Cortex of kidney (tissue), 1 donor: ENCODE measurements around the gene CFAP97D2.

Experiments
- DNase-seq: peaks from one replicate; lab custom pipeline; 2025; lab: John Stamatoyannopoulos, UW

The CFAP97D2 gene

GRCh38 chr13:114199954-114200353, 20.9 kb downstream of the CFAP97D2 start:
- no peak for DNase-seq

DNA sequence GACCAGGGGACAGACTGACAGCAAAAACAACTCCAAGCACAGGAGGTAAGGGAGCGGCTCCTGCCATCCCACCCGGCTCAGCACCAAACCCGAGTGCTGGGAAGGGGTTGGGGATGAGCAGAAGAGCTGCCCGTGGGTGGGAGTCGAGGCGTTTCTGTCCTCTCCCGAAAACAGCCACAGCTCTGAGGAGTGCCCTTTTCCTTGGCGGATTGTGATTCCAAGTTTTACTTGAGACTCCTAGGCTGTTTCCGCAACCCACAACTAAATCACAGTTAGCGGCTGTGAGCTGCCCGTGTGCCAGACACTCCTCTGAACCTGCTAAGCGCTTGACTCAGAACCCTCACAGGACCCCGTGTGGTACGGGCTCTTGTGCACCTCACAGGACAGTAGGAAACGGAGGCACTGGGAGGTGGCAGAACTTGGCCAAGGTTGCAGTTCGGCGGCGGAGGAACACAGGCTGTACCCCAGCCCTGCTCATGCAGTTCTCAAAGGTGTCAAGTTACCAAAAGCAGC, 21.4 kb downstream of the CFAP97D2 start:
- DNase-seq, result no peak

DNA sequence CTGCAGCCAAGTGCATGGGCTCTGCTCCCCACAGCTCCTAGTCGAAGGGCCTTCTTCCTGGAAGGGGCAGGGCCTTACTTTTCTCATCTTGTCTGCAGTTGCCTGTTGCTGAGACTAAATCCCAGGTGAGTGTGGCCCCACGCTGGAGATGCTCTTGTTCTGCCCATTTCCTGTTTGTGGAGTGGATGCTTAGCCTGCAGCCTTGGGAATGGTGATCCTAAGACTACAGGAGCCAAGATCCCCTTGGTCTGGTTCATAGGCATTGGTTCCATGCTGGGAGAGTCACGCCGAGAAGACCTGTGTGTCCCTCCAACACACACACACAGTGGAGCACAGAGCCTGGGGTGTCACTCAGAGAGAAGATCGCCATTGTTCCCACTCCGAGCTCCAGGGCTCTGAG, 23.5 kb downstream of the CFAP97D2 start:
- DNase-seq, result no peak

- DNase-seq, result no peak
Measured at GRCh38 chr13:114203536-114203935, 24.5 kb downstream of the CFAP97D2 start.

DNA sequence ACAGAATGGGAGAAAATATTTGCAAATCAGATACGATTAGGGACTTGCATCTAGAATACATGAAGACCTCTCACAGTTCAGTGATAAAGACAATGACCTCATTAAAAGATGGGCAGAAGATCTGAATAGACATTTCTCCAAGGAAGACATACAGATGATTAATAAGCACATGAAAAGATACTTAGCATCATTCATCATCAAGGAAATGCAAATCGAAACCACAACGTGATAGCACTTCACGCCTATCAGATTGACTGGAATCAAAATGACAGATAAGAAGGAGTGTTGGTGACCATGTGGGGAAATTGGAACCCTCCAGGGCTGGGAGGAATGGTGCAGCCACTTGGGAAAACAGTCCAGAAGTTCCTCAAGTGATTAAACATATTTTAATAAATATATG, 25.8 kb downstream of the CFAP97D2 start:
- DNase-seq, result no peak

GRCh38 chr13:114208134-114208533, 29.1 kb downstream of the CFAP97D2 start:
- DNase-seq, result no peak

- DNase-seq, result no peak
Measured at GRCh38 chr13:114211446-114212157, 32.5 kb downstream of the CFAP97D2 start.

- no peak for DNase-seq
Measured at GRCh38 chr13:114212158-114212495, 33.1 kb downstream of the CFAP97D2 start.

- no peak for DNase-seq
Measured at GRCh38 chr13:114213980-114214379, 34.9 kb downstream of the CFAP97D2 start.

DNA sequence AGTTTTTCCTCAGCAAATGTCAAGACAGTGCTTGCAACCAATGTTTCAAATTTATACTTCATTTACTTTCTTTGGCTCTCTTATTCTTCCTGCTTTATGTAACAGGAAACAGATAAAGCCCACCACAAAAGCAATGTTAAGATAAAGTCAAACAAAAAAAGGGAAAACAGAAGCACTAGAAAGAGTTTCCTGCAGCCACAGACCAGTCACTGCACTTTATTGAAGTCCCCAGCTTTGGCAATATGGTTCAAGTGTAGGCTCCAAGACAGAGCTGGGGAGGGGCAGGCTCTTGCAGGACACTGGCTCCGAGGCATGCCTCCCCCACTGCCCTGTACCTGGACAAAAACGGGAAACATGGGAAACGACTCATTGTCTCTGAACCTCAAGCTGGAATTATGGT, 40.3 kb downstream of the CFAP97D2 start:
- DNase-seq, result no peak

DNA sequence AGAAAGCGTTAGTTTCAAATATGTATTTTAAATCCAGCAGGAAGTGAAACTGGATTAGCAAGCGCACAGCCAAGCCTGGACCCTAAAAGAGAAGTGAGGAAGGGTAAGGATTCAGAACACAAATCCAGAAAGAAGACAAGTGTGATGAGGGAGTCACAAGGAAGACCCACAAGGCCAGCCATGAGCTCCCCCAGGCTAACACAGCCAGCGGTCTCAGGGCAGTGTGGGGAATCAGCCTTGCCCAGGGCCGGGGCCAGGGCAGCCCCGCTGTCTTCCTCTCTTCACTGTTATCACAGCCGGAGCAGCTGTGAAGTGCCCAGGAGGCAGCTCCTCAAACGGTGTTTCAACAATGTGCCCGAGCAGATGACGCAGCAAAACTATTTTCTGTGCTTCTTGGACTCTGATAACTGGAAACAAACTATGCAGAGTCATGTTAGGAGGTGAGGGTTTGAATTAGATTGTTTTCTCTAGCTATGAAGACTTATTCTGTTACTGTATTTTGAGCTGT, 43.5 kb downstream of the CFAP97D2 start:
- no peak for DNase-seq

DNA sequence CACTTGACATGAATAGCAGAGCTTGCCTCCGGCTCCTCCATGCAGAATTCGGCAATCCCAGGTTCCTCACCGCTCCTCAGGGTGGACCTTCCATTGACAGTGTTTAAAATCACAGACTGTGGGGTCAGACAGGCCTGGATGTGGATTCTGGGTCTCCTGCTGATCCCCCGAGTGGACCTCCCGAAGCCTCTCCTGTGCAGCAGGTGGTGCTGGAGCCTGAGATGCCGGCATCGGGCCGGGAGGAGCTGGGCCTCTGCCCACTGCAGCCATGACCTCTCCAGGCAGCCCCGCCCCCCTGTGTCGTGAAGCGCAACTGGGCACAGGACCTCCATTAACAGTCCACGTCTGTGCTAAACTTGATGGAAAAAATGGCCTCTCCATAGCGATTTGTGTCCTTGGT, 45.1 kb downstream of the CFAP97D2 start:
- DNase-seq, result no peak

DNA sequence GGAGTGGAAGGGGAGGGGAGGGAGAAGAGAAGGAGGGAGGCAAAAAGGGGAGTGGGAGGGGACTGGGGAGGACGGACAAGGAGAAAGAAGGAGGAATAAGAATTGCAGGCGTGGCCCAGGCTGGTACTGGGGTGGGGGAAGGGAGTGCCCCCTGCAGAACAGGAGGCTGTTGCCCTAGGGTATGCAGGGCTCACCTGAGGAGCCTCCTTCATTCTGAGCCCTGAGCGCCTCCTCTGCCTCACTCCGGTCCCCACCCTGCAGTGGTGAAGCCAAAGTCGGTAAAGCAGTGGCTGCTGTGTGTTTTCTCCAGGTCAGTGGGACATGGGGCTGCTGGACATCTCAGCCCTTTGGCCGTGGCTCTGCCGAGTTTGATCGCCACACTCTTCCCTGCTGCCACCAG, 46.6 kb downstream of the CFAP97D2 start:
- no peak for DNase-seq

DNA sequence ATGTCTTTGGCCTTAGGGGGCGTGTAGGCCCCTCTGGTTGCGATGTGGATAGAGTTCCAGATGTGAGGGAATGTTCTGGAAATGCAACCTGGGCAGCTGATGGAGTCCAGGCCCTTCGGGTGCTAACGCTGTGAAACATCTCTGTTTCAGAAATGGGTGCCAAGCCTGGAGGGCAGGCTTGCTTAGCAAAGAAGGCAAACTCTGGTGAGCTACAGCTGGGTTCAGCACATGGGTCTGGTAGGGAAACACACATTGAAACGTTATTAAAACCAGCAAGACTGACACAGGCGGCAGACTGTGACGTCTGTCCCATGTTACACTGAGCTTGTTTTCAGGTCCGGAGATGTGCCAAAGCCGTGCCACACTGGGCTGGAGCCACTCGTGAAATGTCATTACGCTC, 47.0 kb downstream of the CFAP97D2 start:
- DNase-seq, result no peak

- DNase-seq, result no peak
Measured at GRCh38 chr13:114226699-114227323, 47.8 kb downstream of the CFAP97D2 start.

- DNase-seq, result no peak
Measured at GRCh38 chr13:114227528-114227927, 48.5 kb downstream of the CFAP97D2 start.

- DNase-seq, result no peak
Measured at GRCh38 chr13:114228176-114228575, 49.1 kb downstream of the CFAP97D2 start.

GRCh38 chr13:114229506-114229905, 50.4 kb downstream of the CFAP97D2 start:
- no peak for DNase-seq

DNA sequence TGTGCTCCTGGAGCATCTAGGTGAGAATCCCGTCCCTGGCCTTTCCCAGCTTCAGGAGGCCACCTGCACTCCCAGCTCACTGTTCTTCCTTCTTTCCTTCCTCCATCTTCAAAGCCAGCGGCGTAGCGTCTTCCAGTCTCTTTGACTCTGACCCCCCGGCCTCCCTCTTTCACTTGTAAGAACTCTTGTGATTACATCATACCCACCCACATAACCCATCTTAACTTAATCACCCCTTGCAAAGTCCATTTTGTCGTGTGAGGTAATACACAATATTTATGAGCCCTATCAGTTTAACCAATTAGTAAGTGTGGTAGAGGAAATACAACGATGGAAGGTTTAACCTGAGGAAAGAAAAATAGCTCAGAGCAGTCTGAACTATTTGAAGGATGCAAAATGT, 51.1 kb downstream of the CFAP97D2 start:
- DNase-seq, result no peak

GRCh38 chr13:114230575-114230974, 51.5 kb downstream of the CFAP97D2 start:
- DNase-seq, result no peak

DNA sequence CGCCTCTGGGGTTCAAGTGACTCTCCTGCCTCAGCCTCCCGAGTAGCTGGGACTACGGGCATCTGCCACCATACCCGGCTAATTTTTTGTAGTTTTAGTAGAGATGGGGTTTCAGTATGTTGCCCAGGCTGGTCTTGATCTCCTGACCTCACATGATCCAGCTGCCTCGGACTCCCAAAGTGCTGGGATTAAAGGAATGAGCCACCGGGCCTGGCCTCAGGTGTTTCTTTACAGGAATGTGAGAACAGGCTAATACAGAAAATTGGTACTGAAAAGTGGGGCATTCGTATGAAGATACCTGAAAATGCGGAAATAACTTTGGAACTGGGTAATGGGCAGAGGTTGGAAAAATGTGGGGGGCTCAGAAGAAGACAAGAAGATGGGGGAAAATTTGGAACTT, 52.8 kb downstream of the CFAP97D2 start:
- DNase-seq, result no peak

GRCh38 chr13:114234266-114234644, 55.2 kb downstream of the CFAP97D2 start:
- no peak for DNase-seq

GRCh38 chr13:114234645-114235421, 55.8 kb downstream of the CFAP97D2 start, which contains the start of gene CDC16:
Gene CDC16, plus strand, starts transcription at chr13:114234897. Its CDS starts 188 bp downstream, at chr13:114235085.
- DNase-seq, result no peak
